Lung (tissue), 12 donors: ENCODE measurements around the gene SYP. TPM values are rescaled to one million over a fixed set of nuclear protein-coding genes. Genes with fewer than 3 reads are reported as not detected.

ENCODE experiments used
- ATAC-seq: fragments of 200-7000 bp; cut with Tn5 transposase; one replicate; pipeline ENCODE4 v1.9.1; 2020; ENCODE audit warnings: moderate number of reproducible peaks; ENCODE audit not compliant: insufficient read depth, low FRiP score
- DNase-seq, 3 donors: peaks; one replicate each; pipeline ENCODE4 v3.0.0-alpha.2; 2013 to 2017
- H3K27ac ChIP-seq, 2 donors: one replicate each; pipeline ENCODE4 v1.5.1; 2013; ENCODE audit warnings: mild to moderate bottlenecking in 2 of 2, moderate library complexity in 2 of 2, control low read depth in 1 of 2, inconsistent platforms in 1 of 2, low read depth in 1 of 2, low read length in 1 of 2
- H3K27me3 ChIP-seq, 3 donors: one replicate each; pipeline ENCODE4 v1.5.1; 2013; ENCODE audit warnings: low read length in 2 of 3; ENCODE audit not compliant: control insufficient read depth in 3 of 3, insufficient read depth in 3 of 3
- H3K36me3 ChIP-seq, 4 donors: one replicate each; pipeline ENCODE4 v1.5.1; 2013; ENCODE audit warnings: low read length in 4 of 4, mild to moderate bottlenecking in 1 of 4, moderate library complexity in 1 of 4; ENCODE audit not compliant: control insufficient read depth in 4 of 4, insufficient read depth in 4 of 4
- H3K4me1 ChIP-seq, 5 donors: one replicate each; pipeline ENCODE4 v1.5.1; 2013; ENCODE audit warnings: low read length in 5 of 5, mild to moderate bottlenecking in 2 of 5, moderate library complexity in 1 of 5; ENCODE audit not compliant: control insufficient read depth in 5 of 5, insufficient read depth in 5 of 5
- H3K4me3 ChIP-seq: one replicate; pipeline ENCODE4 v1.5.1; 2013; ENCODE audit warnings: mild to moderate bottlenecking, control low read depth, moderate library complexity
- H3K9ac ChIP-seq, 2 donors: one replicate each; pipeline ENCODE4 v1.5.1; 2013; ENCODE audit warnings: low read length in 2 of 2, control low read depth in 1 of 2; ENCODE audit not compliant: insufficient read depth in 1 of 2
- H3K9me3 ChIP-seq, 4 donors: one replicate each; pipeline ENCODE4 v1.5.1; 2013; ENCODE audit warnings: low read length in 3 of 4, mild to moderate bottlenecking in 1 of 4, moderate library complexity in 1 of 4; ENCODE audit not compliant: control insufficient read depth in 4 of 4, insufficient read depth in 3 of 4
- CTCF ChIP-seq: IDR thresholded peaks from 2 replicates; pipeline ENCODE4 v1.5.1; 2012; ENCODE audit warnings: mild to moderate bottlenecking; ENCODE audit errors: control extremely low read depth, extremely low read depth
- WGBS, 2 donors: extraction: QIAGEN DNeasy Blood & Tissue Kit; methylation state at CpG; one replicate each; pipeline ENCODE4 v1.1.7; 2013; 5-methylcytosine and 5-hydroxymethylcytosine counted together
- polyA plus RNA-seq, 2 donors: library from polyadenylated mRNA; stranded (reverse); fragments of 200-250 nt; gene quantifications; one replicate each; pipeline ENCODE4 v1.2.1, GENCODE V29; 2013
- total RNA-seq, 2 donors: library from RNA; depleted of rRNA in 1 of 2; stranded (reverse); fragments of >200 nt in 1 of 2; gene quantifications; one replicate each; pipeline ENCODE4 v1.2.1, GENCODE V29; 2014 to 2021
- donor health status: control.
- donor health status: control.
- donor health status: Bipolar disorder and iron deficiency.
- donor health status: healthy.
- donor health status: DM: yes; HTN: yes; CAD: no.

SYP gene
- total and polyA plus RNA-seq, 4 donors, result 3.2 to 5.6 (median 4.9) TPM

GRCh38 chrX:49186125-49187027, 13.6 kb downstream of the SYP start, which contains the start of gene PRICKLE3:
Gene PRICKLE3 (minus strand): TSS chrX:49186373. CDS start chrX:49186297, 76 bp downstream.
- TF ChIP-seq CTCF, result peak; percentile 39
- Histone ChIP-seq H3K27ac (peak within 1 kb of the TSS; percentile 76 to 90), H3K9me3 (peaks cover 0 to 2% (median 0%) of the 10 kb centered on the region in 4 donors), H3K27me3 (no peaks in the 10 kb centered on the region), H3K4me1 (peaks cover 0 to 6% (median 0%) of the 10 kb centered on the region in 5 donors), H3K36me3 (peaks cover 0 to 5% (median 0%) of the 10 kb centered on the region in 4 donors), H3K9ac (no peak within 1 kb of the TSS), H3K4me3 (peak within 1 kb of the TSS; percentile 56)
- peak; percentile 54 to 73 (median 72) for DNase-seq
- 30 to 44% methylated on average over 11 to 62 of the region's 62 CpGs for WGBS, 2 donors
- peak; percentile 22 for ATAC-seq

GRCh38 chrX:49184294-49185281, 15.4 kb downstream of the SYP start:
- ATAC-seq (peak; percentile 73), DNase-seq (peak; percentile 87 to 90 (median 88))
- Histone ChIP-seq H3K9me3 (no peaks in the 10 kb centered on the region), H3K27me3 (no peaks in the 10 kb centered on the region), H3K4me1 (peaks cover 0 to 6% (median 0%) of the 10 kb centered on the region in 5 donors), H3K36me3 (peaks cover 0 to 5% (median 0%) of the 10 kb centered on the region in 4 donors), H3K9ac (no peak overlapping the region), H3K4me3 (peak overlapping the region; percentile 27), H3K27ac (peak overlapping the region; percentile 69 to 76)
- 18 to 45% methylated on average over 30 to 46 of the region's 46 CpGs for WGBS, 2 donors
- TF ChIP-seq CTCF, result no peak

GRCh38 chrX:49183701-49184281, 16.2 kb downstream of the SYP start:
- peaks cover 0 to 12% (median 0%) of the 10 kb centered on the region in 4 donors for H3K36me3 ChIP-seq

More at GRCh38 chrX:49183701-49184281, 16.2 kb downstream of the SYP start:
- H3K27ac ChIP-seq, result peak overlapping the region in 1 of 2 donors; percentile 13
- no peak overlapping the region for H3K9ac ChIP-seq
- DNase-seq (no peak), ATAC-seq (no peak)
- no peaks in the 10 kb centered on the region for H3K27me3 ChIP-seq
- 85 to 95% methylated on average over 16 to 18 of the region's 18 CpGs for WGBS, 2 donors
- peaks cover 0 to 6% (median 0%) of the 10 kb centered on the region in 5 donors for H3K4me1 ChIP-seq
- TF ChIP-seq CTCF, result no peak
- no peaks in the 10 kb centered on the region for H3K9me3 ChIP-seq
- H3K4me3 ChIP-seq, result no peak overlapping the region
